ENCODE data around the gene OPCML.

GRCh38 chr11:133503776-133504175, 28.5 kb downstream of the OPCML start:
- no peak for TF ChIP-seq CTCF (IDR thresholded peaks at IDR 0.05; ENCODE audit: insufficient read depth, low read length, poor library complexity, severe bottlenecking)
- TF ChIP-seq EZH2phosphoT487 (conservative IDR thresholded peaks at IDR 0.05; ENCODE audit: low read length) = no peak
